ENCODE results near the gene C1GALT1C1L.
"Not testable (repeated sequence)": the region's sequence is repeated elsewhere in the genome, so short reads cannot be mapped to it uniquely, and the experiment has no call there.

C1GALT1C1L gene

GRCh38 chr2:43676322-43677050 lies at the start of gene C1GALT1C1L:
TSS of gene C1GALT1C1L (minus strand) at chr2:43676429. CDS start at chr2:43676322, 107 bp downstream.
- DNase-seq = no peak

GRCh38 chr2:43725711-43726246 lies 49.5 kb upstream of the C1GALT1C1L start:
- no peak for DNase-seq

- DNase-seq = no peak
Measured at GRCh38 chr2:43724728-43725526, 48.7 kb upstream of the C1GALT1C1L start.

GRCh38 chr2:43718530-43719124 lies 42.4 kb upstream of the C1GALT1C1L start:
- no peak for DNase-seq

- DNase-seq = no peak
Measured at GRCh38 chr2:43717322-43717721, 41.1 kb upstream of the C1GALT1C1L start.

- no peak for DNase-seq
Measured at GRCh38 chr2:43715300-43716098, 39.3 kb upstream of the C1GALT1C1L start.

GRCh38 chr2:43714164-43714563 lies 37.9 kb upstream of the C1GALT1C1L start:
- DNase-seq = no peak

GRCh38 chr2:43710866-43711265 lies 34.6 kb upstream of the C1GALT1C1L start:
- no peak for DNase-seq

- no peak for DNase-seq
Measured at GRCh38 chr2:43708891-43709290, 32.7 kb upstream of the C1GALT1C1L start.

- no peak for DNase-seq
Measured at GRCh38 chr2:43708178-43708577, 31.9 kb upstream of the C1GALT1C1L start.

- DNase-seq = no peak
Measured at GRCh38 chr2:43707255-43708015, 31.2 kb upstream of the C1GALT1C1L start.

- DNase-seq = peak; percentile 38
Measured at GRCh38 chr2:43701111-43701510, 24.9 kb upstream of the C1GALT1C1L start.

- DNase-seq = no peak
Measured at GRCh38 chr2:43699761-43700160, 23.5 kb upstream of the C1GALT1C1L start.

GRCh38 chr2:43698140-43698539 lies 21.9 kb upstream of the C1GALT1C1L start:
- DNase-seq = not testable (repeated sequence)

GRCh38 chr2:43692428-43692994 lies 16.3 kb upstream of the C1GALT1C1L start:
- DNase-seq = no peak

GRCh38 chr2:43689999-43690398 lies 13.8 kb upstream of the C1GALT1C1L start:
- DNase-seq = no peak

GRCh38 chr2:43685357-43685756 lies 9.1 kb upstream of the C1GALT1C1L start:
- DNase-seq = no peak

- not testable (repeated sequence) for DNase-seq
Measured at GRCh38 chr2:43677783-43678182, 1.6 kb upstream of the C1GALT1C1L start.

- DNase-seq = no peak
Measured at GRCh38 chr2:43675646-43676321, 445 bp downstream of the C1GALT1C1L start.

- DNase-seq = no peak
Measured at GRCh38 chr2:43657241-43657640, 19.0 kb downstream of the C1GALT1C1L start.

GRCh38 chr2:43653506-43653905 lies 22.7 kb downstream of the C1GALT1C1L start:
- DNase-seq = no peak
